ENCODE results near the gene WNT11. TPM values are rescaled to one million over a fixed set of nuclear protein-coding genes. Genes with fewer than 3 reads are reported as not detected.

Gene WNT11
- total RNA-seq, 1 experiment from 2014 or later: 0.40 TPM

DNA sequence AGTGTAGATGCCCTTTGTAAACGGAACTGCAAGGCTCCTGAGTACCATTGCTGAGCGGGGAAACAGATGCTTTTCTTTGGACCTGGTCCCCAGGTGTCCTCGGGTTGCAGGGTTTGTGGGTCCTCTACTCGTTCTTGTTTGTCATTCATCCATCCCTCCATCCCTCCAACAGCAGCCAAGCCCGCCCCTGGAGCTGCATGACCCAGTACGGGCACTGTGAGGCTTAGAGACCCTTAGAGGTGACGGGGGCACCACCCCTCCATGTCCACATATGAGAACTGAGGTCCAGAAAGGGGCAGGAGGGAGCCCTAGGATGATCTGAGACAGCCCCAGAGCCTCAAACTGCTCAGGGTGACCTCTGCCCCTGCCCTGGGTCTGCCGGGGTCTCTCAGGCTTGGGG, 45.4 kb downstream of the WNT11 start:
- no peak overlapping the region for H3K4me3 ChIP-seq (ENCODE audit: low read length)
- no peak for ATAC-seq
- POLR2A ChIA-PET (ENCODE audit: unreplicated experiment): no interaction called here

DNA sequence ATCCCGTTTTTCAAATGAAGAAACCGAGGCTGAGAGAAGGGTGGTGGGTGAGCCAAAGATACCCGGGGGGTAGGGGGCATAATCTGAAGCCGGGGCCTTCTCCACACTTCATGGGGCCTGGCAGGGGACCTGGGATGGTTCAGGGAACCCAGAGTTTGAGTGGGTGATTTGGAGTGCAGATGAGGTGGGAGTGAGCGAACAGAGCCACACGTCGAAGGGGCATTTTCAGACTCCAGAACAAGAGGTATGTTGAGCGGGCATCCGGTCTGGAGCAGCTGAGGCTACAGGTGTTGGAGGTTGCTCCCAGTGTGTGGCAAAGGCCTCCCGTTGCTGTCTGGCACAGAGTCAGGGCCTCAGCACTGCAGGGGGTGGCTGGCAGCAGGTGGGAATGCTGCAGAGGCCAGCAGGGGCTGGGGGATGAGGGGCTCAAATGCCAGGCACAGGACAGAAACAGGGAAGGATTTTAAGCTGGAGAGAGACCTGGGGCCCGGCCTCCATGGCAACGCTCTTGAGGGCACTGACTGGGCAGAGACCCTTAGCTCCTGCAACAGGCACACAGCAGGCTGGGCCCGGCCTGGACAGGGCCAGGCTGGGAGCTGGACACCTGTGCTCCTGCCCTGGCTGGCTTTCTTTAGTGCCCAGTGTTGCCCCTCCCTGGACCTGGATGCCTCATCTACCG, 46.2 kb downstream of the WNT11 start:
- intact Hi-C loops (cut with micrococcal nuclease): no loop called here
- Histone ChIP-seq H3K9me3 (ENCODE audit: low read length) (no peaks in the 10 kb centered on the region), H4K20me1 (ENCODE audit: low read length) (no peaks in the 10 kb centered on the region), H3F3A (ENCODE audit: low read length, unreplicated experiment) (no peaks in the 10 kb centered on the region), H3K36me3 (ENCODE audit: low read depth, low read length) (no peaks in the 10 kb centered on the region), H3K9me2 (replicated peaks; ENCODE audit: low read length) (no peaks in the 10 kb centered on the region), H3K9ac (ENCODE audit: low read length) (no peak overlapping the region), H3K4me3 (ENCODE audit: low read length) (no peak overlapping the region), H2AFZ (ENCODE audit: low read length) (no peak overlapping the region), H3K4me2 (ENCODE audit: low read length) (no peak overlapping the region), H3K79me2 (ENCODE audit: low read length) (no peaks in the 10 kb centered on the region), H3K27ac (ENCODE audit: low read length) (no peak overlapping the region), H3K27me3 (ENCODE audit: low read length) (no peaks in the 10 kb centered on the region), H3K4me1 (ENCODE audit: insufficient read depth, low read length) (no peaks in the 10 kb centered on the region)
- peak; percentile 18; the same call in 1 of the 2 replicates for ATAC-seq
- CTCF ChIA-PET: no interaction called here
- no TSS peak for BruUV-seq (replicated peaks)
- POLR2A ChIA-PET (ENCODE audit: unreplicated experiment): no interaction called here
- TF ChIP-seq EZH2phosphoT487 (IDR thresholded peaks at IDR 0.05; ENCODE audit: borderline replicate concordance, low read length): no peak
- TF ChIP-seq EZH2 (IDR thresholded peaks at IDR 0.05; ENCODE audit: low read length, unreplicated experiment): no peak
- TF ChIP-seq CTCF (conservative IDR thresholded peaks at IDR 0.05; ENCODE audit: low read depth, low read length): no peak
- DNase-seq: no peak

More for the DNA sequence above, 45.4 kb downstream of the WNT11 start:
- H3K4me2 ChIP-seq (ENCODE audit: low read length): no peak overlapping the region
- TF ChIP-seq CTCF (conservative IDR thresholded peaks at IDR 0.05; ENCODE audit: low read depth, low read length): no peak
- no peak for TF ChIP-seq EZH2phosphoT487 (IDR thresholded peaks at IDR 0.05; ENCODE audit: borderline replicate concordance, low read length)
- no peak for TF ChIP-seq EZH2 (IDR thresholded peaks at IDR 0.05; ENCODE audit: low read length, unreplicated experiment)
- no peak overlapping the region for H3K27ac ChIP-seq (ENCODE audit: low read length)
- H2AFZ ChIP-seq (ENCODE audit: low read length): no peak overlapping the region
- no peak for DNase-seq
- no peaks in the 10 kb centered on the region for H4K20me1 ChIP-seq (ENCODE audit: low read length)
- H3K27me3 ChIP-seq (ENCODE audit: low read length): no peaks in the 10 kb centered on the region
- H3K9me3 ChIP-seq (ENCODE audit: low read length): no peaks in the 10 kb centered on the region
- CTCF ChIA-PET: no interaction called here
- H3K4me1 ChIP-seq (ENCODE audit: insufficient read depth, low read length): no peaks in the 10 kb centered on the region
- H3F3A ChIP-seq (ENCODE audit: low read length, unreplicated experiment): no peaks in the 10 kb centered on the region
- no peaks in the 10 kb centered on the region for H3K79me2 ChIP-seq (ENCODE audit: low read length)
- H3K9ac ChIP-seq (ENCODE audit: low read length): no peak overlapping the region
- H3K9me2 ChIP-seq (replicated peaks; ENCODE audit: low read length): no peaks in the 10 kb centered on the region
- no TSS peak for BruUV-seq (replicated peaks)
- intact Hi-C loops (cut with micrococcal nuclease): no loop called here
- H3K36me3 ChIP-seq (ENCODE audit: low read depth, low read length): no peaks in the 10 kb centered on the region

GRCh38 chr11:76159303-76159937, 46.9 kb downstream of the WNT11 start:
- no peaks in the 10 kb centered on the region for H3F3A ChIP-seq (ENCODE audit: low read length, unreplicated experiment)

More at GRCh38 chr11:76159303-76159937, 46.9 kb downstream of the WNT11 start:
- no peaks in the 10 kb centered on the region for H3K27me3 ChIP-seq (ENCODE audit: low read length)
- H2AFZ ChIP-seq (ENCODE audit: low read length): no peak overlapping the region
- no peak overlapping the region for H3K4me2 ChIP-seq (ENCODE audit: low read length)
- H3K9me3 ChIP-seq (ENCODE audit: low read length): no peaks in the 10 kb centered on the region
- H3K9ac ChIP-seq (ENCODE audit: low read length): no peak overlapping the region
- POLR2A ChIA-PET (ENCODE audit: unreplicated experiment): no interaction called here
- H3K27ac ChIP-seq (ENCODE audit: low read length): no peak overlapping the region
- H3K79me2 ChIP-seq (ENCODE audit: low read length): no peaks in the 10 kb centered on the region
- H3K4me3 ChIP-seq (ENCODE audit: low read length): no peak overlapping the region
- H3K36me3 ChIP-seq (ENCODE audit: low read depth, low read length): no peaks in the 10 kb centered on the region
- CTCF ChIA-PET: no interaction called here
- H3K9me2 ChIP-seq (replicated peaks; ENCODE audit: low read length): no peaks in the 10 kb centered on the region
- no TSS peak for BruUV-seq (replicated peaks)
- no peak for TF ChIP-seq EZH2phosphoT487 (IDR thresholded peaks at IDR 0.05; ENCODE audit: borderline replicate concordance, low read length)
- no peak for TF ChIP-seq EZH2 (IDR thresholded peaks at IDR 0.05; ENCODE audit: low read length, unreplicated experiment)
- TF ChIP-seq CTCF (conservative IDR thresholded peaks at IDR 0.05; ENCODE audit: low read depth, low read length): no peak
- ATAC-seq: no peak
- no peaks in the 10 kb centered on the region for H3K4me1 ChIP-seq (ENCODE audit: insufficient read depth, low read length)
- no peaks in the 10 kb centered on the region for H4K20me1 ChIP-seq (ENCODE audit: low read length)
- intact Hi-C loops (cut with micrococcal nuclease): no loop called here
- DNase-seq: no peak
